H9 (cell line): ENCODE data around the gene GRAP2. TPM values are rescaled to one million over a fixed set of nuclear protein-coding genes. Genes with fewer than 3 reads are reported as not detected.

Source experiments
- DNase-seq: peaks from one replicate; pipeline ENCODE4 v3.0.0-alpha.2; 2017
- H2AFZ ChIP-seq: one replicate; pipeline ENCODE4 v1.6.1; 2013; ENCODE audit warnings: mild to moderate bottlenecking, low read length, control low read depth, moderate library complexity
- H2AK5ac ChIP-seq: 2 replicates; pipeline ENCODE4 v1.6.1; 2013; ENCODE audit warnings: low read length, control low read depth, mixed read lengths; ENCODE audit not compliant: insufficient read length
- H2BK120ac ChIP-seq: one replicate; pipeline ENCODE4 v1.6.1; 2013; ENCODE audit warnings: low read depth, mild to moderate bottlenecking, low read length, control low read depth, inconsistent platforms; ENCODE audit not compliant: poor library complexity, severe bottlenecking
- H2BK12ac ChIP-seq: 2 replicates; pipeline ENCODE4 v1.6.1; 2013; ENCODE audit warnings: low read length, control low read depth, mixed read lengths, low read depth; ENCODE audit not compliant: insufficient read length
- H2BK15ac ChIP-seq: 2 replicates; pipeline ENCODE4 v1.6.1; 2013; ENCODE audit warnings: low read depth, low read length, control low read depth
- H2BK20ac ChIP-seq: one replicate; pipeline ENCODE4 v1.6.1; 2013; ENCODE audit warnings: low read depth, mild to moderate bottlenecking, low read length, control low read depth, inconsistent platforms; ENCODE audit not compliant: poor library complexity, severe bottlenecking
- H2BK5ac ChIP-seq: 2 replicates; pipeline ENCODE4 v1.6.1; 2013; ENCODE audit warnings: low read length, control low read depth, mixed read lengths; ENCODE audit not compliant: insufficient read length
- H3K14ac ChIP-seq: 2 replicates; pipeline ENCODE4 v1.6.1; 2013; ENCODE audit warnings: low read length, control low read depth; ENCODE audit not compliant: insufficient read depth
- H3K18ac ChIP-seq: 2 replicates; pipeline ENCODE4 v1.6.1; 2013; ENCODE audit warnings: low read depth, mild to moderate bottlenecking, mixed read lengths, low read length, control low read depth; ENCODE audit not compliant: insufficient read length
- H3K23ac ChIP-seq: 2 replicates; pipeline ENCODE4 v1.6.1; 2013; ENCODE audit warnings: low read length, control low read depth, mixed read lengths, low read depth; ENCODE audit not compliant: insufficient read length
- H3K23me2 ChIP-seq: 2 replicates; pipeline ENCODE4 v1.6.1; 2013; ENCODE audit warnings: low read depth, mild to moderate bottlenecking, mixed read lengths, low read length, control low read depth; ENCODE audit not compliant: insufficient read length, poor library complexity, severe bottlenecking
- H3K27ac ChIP-seq: 2 replicates; pipeline ENCODE4 v1.5.1; 2013; ENCODE audit warnings: low read length, control low read depth, mixed read lengths, low read depth; ENCODE audit not compliant: insufficient read length
- H3K27me3 ChIP-seq: 2 replicates; pipeline ENCODE4 v1.6.1; 2013; ENCODE audit warnings: low read length, control low read depth, inconsistent platforms; ENCODE audit not compliant: insufficient read depth
- H3K4ac ChIP-seq: 2 replicates; pipeline ENCODE4 v1.6.1; 2013; ENCODE audit warnings: low read depth, mild to moderate bottlenecking, control low read depth, inconsistent platforms, low read length, moderate library complexity
- H3K4me1 ChIP-seq: 2 replicates; pipeline ENCODE4 v1.6.1; 2013; ENCODE audit warnings: low read length, control low read depth, inconsistent platforms; ENCODE audit not compliant: insufficient read depth
- H3K4me2 ChIP-seq: 2 replicates; pipeline ENCODE4 v1.6.1; 2013; ENCODE audit warnings: low read length, control low read depth, mixed read lengths; ENCODE audit not compliant: insufficient read length, insufficient read depth
- H3K56ac ChIP-seq: 2 replicates; pipeline ENCODE4 v1.6.1; 2013; ENCODE audit warnings: low read depth, mild to moderate bottlenecking, mixed read lengths, low read length, control low read depth; ENCODE audit not compliant: insufficient read length
- H3K79me1 ChIP-seq: 2 replicates; pipeline ENCODE4 v1.6.1; 2013; ENCODE audit warnings: low read depth, mild to moderate bottlenecking, moderate library complexity, low read length, control low read depth, inconsistent platforms; ENCODE audit not compliant: insufficient read depth, poor library complexity, severe bottlenecking
- H3K79me2 ChIP-seq: 2 replicates; pipeline ENCODE4 v1.6.1; 2013; ENCODE audit warnings: low read length, control low read depth, inconsistent platforms; ENCODE audit not compliant: insufficient read depth
- H3K9ac ChIP-seq: 2 replicates; pipeline ENCODE4 v1.6.1; 2013; ENCODE audit warnings: low read length, control low read depth, mixed read lengths; ENCODE audit not compliant: insufficient read length; ENCODE audit errors: extremely low read depth
- H3K9me3 ChIP-seq: one replicate; pipeline ENCODE4 v1.6.1; 2013; ENCODE audit warnings: low read depth, low read length, inconsistent platforms; ENCODE audit not compliant: control insufficient read depth
- H3T11ph ChIP-seq: one replicate; pipeline ENCODE4 v1.6.1; 2013; ENCODE audit warnings: mild to moderate bottlenecking, low read length, control low read depth, inconsistent platforms
- H4K20me1 ChIP-seq: one replicate; pipeline ENCODE4 v1.6.1; 2013; ENCODE audit not compliant: control insufficient read depth, insufficient read length, insufficient read depth
- H4K5ac ChIP-seq: 2 replicates; pipeline ENCODE4 v1.6.1; 2013; ENCODE audit warnings: low read depth, mild to moderate bottlenecking, mixed read lengths, low read length, control low read depth; ENCODE audit not compliant: insufficient read length
- H4K8ac ChIP-seq: replicated peaks from 2 replicates; pipeline ENCODE4 v1.6.1; 2013; ENCODE audit warnings: low read length, control low read depth, mixed read lengths, low read depth; ENCODE audit not compliant: insufficient read length
- H4K91ac ChIP-seq: 2 replicates; pipeline ENCODE4 v1.6.1; 2013; ENCODE audit warnings: low read depth, mild to moderate bottlenecking, moderate library complexity, mixed read lengths, low read length, control low read depth; ENCODE audit not compliant: insufficient read length
- H3K27ac Mint-ChIP-seq, 3 experiments: 2 replicates in 2 of 3; 3 replicates in 1 of 3; pipeline ENCODE4 v1.8.0; 2020 to 2021; ENCODE audit warnings: mixed read lengths in 3 of 3, mild to moderate bottlenecking in 1 of 3, moderate library complexity in 1 of 3
- H3K27me3 Mint-ChIP-seq: 2 replicates; pipeline ENCODE4 v1.8.0; 2021; ENCODE audit warnings: low read depth, mild to moderate bottlenecking, moderate library complexity, mixed read lengths
- H3K36me3 Mint-ChIP-seq, 3 experiments: 2 replicates in 2 of 3; 3 replicates in 1 of 3; pipeline ENCODE4 v1.8.0; 2020 to 2021; ENCODE audit warnings: low read depth in 3 of 3, mixed read lengths in 3 of 3; ENCODE audit not compliant: insufficient read depth in 1 of 3
- H3K4me1 Mint-ChIP-seq, 2 experiments: 2 replicates each; pipeline ENCODE4 v1.8.0; 2020; ENCODE audit warnings: mixed read lengths in 2 of 2
- H3K4me3 Mint-ChIP-seq, 2 experiments: 2 replicates in 1 of 2; 3 replicates in 1 of 2; pipeline ENCODE4 v1.8.0; 2020 to 2021; ENCODE audit warnings: mild to moderate bottlenecking in 2 of 2, mixed read lengths in 2 of 2, moderate library complexity in 1 of 2
- H3K9me3 Mint-ChIP-seq, 2 experiments: 2 replicates in 1 of 2; 3 replicates in 1 of 2; pipeline ENCODE4 v1.8.0; 2020; ENCODE audit warnings: mild to moderate bottlenecking in 2 of 2, mixed read lengths in 2 of 2, moderate library complexity in 1 of 2
- WGBS: extraction: QIAGEN DNeasy Blood & Tissue Kit; methylation state at CpG from one replicate; pipeline ENCODE4 v1.1.7; 2013; ENCODE audit warnings: missing lambda C conversion rate, low lambda C conversion rate, mixed read lengths; ENCODE audit not compliant: insufficient read length; ENCODE audit errors: extremely low coverage; 5-methylcytosine and 5-hydroxymethylcytosine counted together
- total RNA-seq: library from RNA; stranded (reverse); gene quantifications from 2 replicates; pipeline ENCODE4 v1.2.1, GENCODE V29; 2021
- TF ChIP-seq, protein P1 (sequence below): fragments of 200-600 bp; sonication (generic); conservative IDR thresholded peaks from 3 replicates; pipeline ENCODE4 v1.8.0; 2021; ENCODE audit warnings: antibody characterized with exemption, mild to moderate bottlenecking

Gene GRAP2
- total RNA-seq, 1 experiment from 2014 or later, result not detected

DNA sequence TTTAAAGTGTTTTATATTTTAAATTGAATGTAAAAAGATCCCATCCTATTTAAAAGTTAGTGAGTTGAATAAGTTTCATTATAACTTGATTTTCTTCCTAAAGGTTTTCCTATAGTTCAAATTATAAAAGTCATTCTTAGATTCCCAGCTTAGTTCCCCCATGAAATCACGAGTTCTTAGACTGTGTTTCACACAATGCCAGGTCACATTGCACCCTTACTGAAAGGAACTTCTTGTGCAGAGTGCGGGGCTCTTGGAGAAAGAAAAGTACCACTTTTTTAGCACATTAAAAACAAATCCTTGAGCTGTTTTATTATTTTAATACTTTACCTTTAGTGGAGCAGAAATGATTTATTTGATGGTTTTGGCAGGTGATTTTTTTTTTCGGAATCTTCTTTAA is 15.6 kb downstream of the GRAP2 start:
- no peaks in the 10 kb centered on the region for H3K4me1 ChIP-seq
- no peak overlapping the region for H4K5ac ChIP-seq
- no peaks in the 10 kb centered on the region for H3K9me3 ChIP-seq
- no peak overlapping the region for H4K8ac ChIP-seq
- H3K23ac ChIP-seq, result no peak overlapping the region
- no peak overlapping the region for H3K27ac ChIP-seq
- TF ChIP-seq, protein P1, sequence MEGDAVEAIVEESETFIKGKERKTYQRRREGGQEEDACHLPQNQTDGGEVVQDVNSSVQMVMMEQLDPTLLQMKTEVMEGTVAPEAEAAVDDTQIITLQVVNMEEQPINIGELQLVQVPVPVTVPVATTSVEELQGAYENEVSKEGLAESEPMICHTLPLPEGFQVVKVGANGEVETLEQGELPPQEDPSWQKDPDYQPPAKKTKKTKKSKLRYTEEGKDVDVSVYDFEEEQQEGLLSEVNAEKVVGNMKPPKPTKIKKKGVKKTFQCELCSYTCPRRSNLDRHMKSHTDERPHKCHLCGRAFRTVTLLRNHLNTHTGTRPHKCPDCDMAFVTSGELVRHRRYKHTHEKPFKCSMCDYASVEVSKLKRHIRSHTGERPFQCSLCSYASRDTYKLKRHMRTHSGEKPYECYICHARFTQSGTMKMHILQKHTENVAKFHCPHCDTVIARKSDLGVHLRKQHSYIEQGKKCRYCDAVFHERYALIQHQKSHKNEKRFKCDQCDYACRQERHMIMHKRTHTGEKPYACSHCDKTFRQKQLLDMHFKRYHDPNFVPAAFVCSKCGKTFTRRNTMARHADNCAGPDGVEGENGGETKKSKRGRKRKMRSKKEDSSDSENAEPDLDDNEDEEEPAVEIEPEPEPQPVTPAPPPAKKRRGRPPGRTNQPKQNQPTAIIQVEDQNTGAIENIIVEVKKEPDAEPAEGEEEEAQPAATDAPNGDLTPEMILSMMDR, result no peak
- H3K27me3 ChIP-seq, result no peaks in the 10 kb centered on the region
- H2BK15ac ChIP-seq, result no peak overlapping the region
- no peak overlapping the region for H2AK5ac ChIP-seq
- H3K79me1 ChIP-seq, result no peaks in the 10 kb centered on the region
- H2BK12ac ChIP-seq, result no peak overlapping the region
- H4K91ac ChIP-seq, result no peak overlapping the region
- no peak overlapping the region for H3K14ac ChIP-seq
- H3K23me2 ChIP-seq, result no peaks in the 10 kb centered on the region
- Mint-ChIP-seq H3K4me3 (no peak overlapping the region), H3K27me3 (peaks cover 2% of the 10 kb centered on the region), H3K36me3 (no peaks in the 10 kb centered on the region), H3K4me1 (peaks cover 13 to 36% of the 10 kb centered on the region in 2 experiments), H3K9me3 (no peaks in the 10 kb centered on the region), H3K27ac (no peak overlapping the region)
- no peak overlapping the region for H2BK120ac ChIP-seq
- H4K20me1 ChIP-seq, result no peaks in the 10 kb centered on the region
- no peak overlapping the region for H3K56ac ChIP-seq
- no CpG with 5 or more reads among the region's 3 CpGs for whole genome bisulfite sequencing
- no peak overlapping the region for H3T11ph ChIP-seq
- H3K18ac ChIP-seq, result no peak overlapping the region
- no peak overlapping the region for H3K9ac ChIP-seq
- no peak overlapping the region for H2AFZ ChIP-seq
- no peak for DNase-seq
- no peak overlapping the region for H2BK20ac ChIP-seq
- no peak overlapping the region for H2BK5ac ChIP-seq
- no peak overlapping the region for H3K4ac ChIP-seq
- no peak overlapping the region for H3K4me2 ChIP-seq
- no peaks in the 10 kb centered on the region for H3K79me2 ChIP-seq
